ENCODE data around the gene NDRG4. TPM values are rescaled to one million over a fixed set of nuclear protein-coding genes. Genes with fewer than 3 reads are reported as not detected.

Gene NDRG4
- total RNA-seq, 4 donors from 2014 or later = 16.0 to 89.4 (median 56.1) TPM

DNA sequence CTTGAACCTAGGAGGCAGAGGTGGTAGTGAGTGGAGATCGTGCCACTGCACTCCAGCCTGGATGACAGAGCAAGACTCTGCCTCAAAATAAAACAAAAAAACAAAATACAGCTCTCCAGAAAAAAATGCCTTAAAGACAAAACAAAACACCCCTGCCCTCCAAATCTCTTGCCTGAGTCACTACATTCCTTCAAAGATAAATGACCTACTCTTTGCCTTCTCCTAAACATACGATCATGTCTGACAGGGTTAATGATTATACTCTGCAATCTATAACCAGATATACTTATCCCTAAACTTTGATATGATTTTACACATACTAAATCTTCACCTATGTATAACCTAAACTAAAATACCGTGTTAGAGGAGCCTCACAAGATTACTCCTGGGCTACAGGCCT is 13.9 kb downstream of the NDRG4 start:
- intact Hi-C loops (cut with DNase I; ENCODE audit: low total_unique reads) = no loop called here
- H3K27me3 ChIP-seq = no peaks in the 10 kb centered on the region
- peaks cover 0 to 4% of the 10 kb centered on the region in 2 donors for H3K4me1 ChIP-seq
- no peak overlapping the region for H3K27ac ChIP-seq
- H3K4me3 ChIP-seq = no peak overlapping the region
- no peaks in the 10 kb centered on the region for H3K9me3 ChIP-seq
- TF ChIP-seq, protein P1, sequence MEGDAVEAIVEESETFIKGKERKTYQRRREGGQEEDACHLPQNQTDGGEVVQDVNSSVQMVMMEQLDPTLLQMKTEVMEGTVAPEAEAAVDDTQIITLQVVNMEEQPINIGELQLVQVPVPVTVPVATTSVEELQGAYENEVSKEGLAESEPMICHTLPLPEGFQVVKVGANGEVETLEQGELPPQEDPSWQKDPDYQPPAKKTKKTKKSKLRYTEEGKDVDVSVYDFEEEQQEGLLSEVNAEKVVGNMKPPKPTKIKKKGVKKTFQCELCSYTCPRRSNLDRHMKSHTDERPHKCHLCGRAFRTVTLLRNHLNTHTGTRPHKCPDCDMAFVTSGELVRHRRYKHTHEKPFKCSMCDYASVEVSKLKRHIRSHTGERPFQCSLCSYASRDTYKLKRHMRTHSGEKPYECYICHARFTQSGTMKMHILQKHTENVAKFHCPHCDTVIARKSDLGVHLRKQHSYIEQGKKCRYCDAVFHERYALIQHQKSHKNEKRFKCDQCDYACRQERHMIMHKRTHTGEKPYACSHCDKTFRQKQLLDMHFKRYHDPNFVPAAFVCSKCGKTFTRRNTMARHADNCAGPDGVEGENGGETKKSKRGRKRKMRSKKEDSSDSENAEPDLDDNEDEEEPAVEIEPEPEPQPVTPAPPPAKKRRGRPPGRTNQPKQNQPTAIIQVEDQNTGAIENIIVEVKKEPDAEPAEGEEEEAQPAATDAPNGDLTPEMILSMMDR (IDR thresholded peaks at IDR 0.05) = no peak
- no peak for TF ChIP-seq POLR2A (IDR thresholded peaks at IDR 0.05)
- H3K36me3 ChIP-seq = no peaks in the 10 kb centered on the region
- no peak for DNase-seq

DNA sequence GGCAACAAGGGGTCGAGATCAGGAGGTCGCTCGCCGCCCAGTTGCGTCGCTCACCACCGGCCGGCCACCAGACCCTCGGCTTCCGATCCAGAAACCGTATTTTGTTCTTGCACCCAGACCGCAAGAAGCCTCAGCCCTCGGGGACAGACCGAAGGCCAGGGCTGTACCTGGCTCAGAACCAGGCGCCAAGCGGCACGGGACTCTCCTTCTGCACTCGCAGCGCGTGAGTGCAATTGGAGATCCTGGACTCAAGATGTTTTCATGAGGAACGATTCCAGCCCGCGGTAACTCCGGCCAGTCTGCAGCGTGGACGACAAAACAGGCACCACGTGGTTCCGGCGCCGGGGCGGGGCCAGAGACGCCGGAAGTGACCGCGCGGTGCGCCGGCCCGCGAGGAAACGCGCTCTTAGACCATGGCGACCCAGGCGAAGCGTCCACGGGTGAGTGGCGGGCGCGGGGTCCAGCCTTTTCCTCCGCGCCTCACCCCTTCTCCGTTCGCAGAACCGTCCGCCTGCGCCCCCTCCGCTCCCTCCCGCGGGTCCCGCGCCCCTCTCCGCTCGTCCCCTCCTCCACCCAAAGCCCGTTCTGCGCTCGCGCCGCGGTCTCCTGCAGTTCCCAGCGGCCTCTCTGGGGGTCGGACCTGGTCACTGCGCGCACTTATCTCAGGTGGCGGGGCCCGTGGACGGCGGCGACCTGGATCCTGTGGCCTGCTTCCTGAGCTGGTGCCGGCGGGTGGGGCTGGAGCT is 15.4 kb downstream of the NDRG4 start, which contains the start of gene SETD6:
SETD6 (plus strand) TSS at position 393 of the 746 bp plus-strand sequence; CDS start at position 414, 21 bp downstream.
- Histone ChIP-seq H3K27ac (peak within 1 kb of the TSS; percentile 68 to 75), H3K9me3 (no peaks in the 10 kb centered on the region), H3K4me3 (peak within 1 kb of the TSS; percentile 64 to 83), H3K36me3 (no peaks in the 10 kb centered on the region), H3K27me3 (no peaks in the 10 kb centered on the region), H3K4me1 (peaks cover 0 to 4% of the 10 kb centered on the region in 2 donors)
- TF ChIP-seq, protein P1 (IDR thresholded peaks at IDR 0.05) = peak in 3 of 4 experiments; percentile 18 to 31 (median 26)
- peak in 1 of 2 donors; percentile 34 for TF ChIP-seq POLR2A (IDR thresholded peaks at IDR 0.05)
- intact Hi-C loops (cut with DNase I; ENCODE audit: low total_unique reads) = no loop called here
- peak; percentile 83 to 87 for DNase-seq

DNA sequence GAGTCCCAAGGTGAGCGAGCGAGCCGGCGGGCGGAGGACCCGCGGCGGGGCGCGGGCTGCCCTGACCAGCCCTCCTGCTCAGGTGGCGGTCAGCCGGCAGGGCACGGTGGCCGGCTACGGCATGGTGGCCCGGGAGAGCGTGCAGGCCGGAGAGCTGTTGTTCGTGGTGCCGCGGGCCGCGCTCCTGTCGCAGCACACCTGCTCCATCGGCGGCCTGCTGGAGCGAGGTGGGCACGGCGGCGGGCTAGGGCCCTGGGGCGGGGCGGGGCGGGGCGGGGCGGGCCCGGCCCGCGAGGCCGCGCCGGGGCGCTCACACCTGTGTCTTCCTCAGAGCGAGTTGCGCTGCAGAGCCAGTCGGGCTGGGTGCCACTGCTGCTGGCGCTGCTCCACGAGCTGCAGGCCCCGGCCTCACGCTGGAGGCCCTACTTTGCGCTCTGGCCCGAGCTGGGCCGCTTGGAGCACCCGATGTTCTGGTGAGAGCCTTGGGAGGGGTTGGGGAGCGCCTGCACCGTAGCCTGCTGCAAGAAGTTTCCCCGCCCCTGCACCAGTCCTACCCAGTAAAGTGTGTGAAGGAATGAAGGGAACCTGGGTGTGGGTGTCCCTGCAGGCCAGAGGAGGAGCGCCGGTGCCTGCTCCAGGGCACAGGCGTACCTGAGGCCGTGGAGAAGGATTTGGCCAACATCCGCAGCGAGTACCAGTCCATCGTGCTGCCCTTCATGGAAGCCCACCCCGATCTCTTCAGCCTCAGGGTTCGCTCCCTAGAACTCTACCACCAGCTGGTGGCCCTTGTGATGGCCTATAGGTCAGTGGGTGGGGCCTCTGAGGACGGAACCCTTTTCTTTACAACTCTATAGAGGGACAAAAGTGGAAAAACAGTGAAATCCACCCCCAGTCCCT is 16.2 kb downstream of the NDRG4 start:
- H3K27ac ChIP-seq = peak overlapping the region; percentile 44 to 75
- TF ChIP-seq, protein P1 (IDR thresholded peaks at IDR 0.05) = no peak
- TF ChIP-seq POLR2A (IDR thresholded peaks at IDR 0.05) = no peak
- DNase-seq = no peak
- intact Hi-C loops (cut with DNase I; ENCODE audit: low total_unique reads) = no loop called here
- peaks cover 0 to 4% of the 10 kb centered on the region in 2 donors for H3K4me1 ChIP-seq
- no peaks in the 10 kb centered on the region for H3K36me3 ChIP-seq
- peak overlapping the region; percentile 64 to 83 for H3K4me3 ChIP-seq
- H3K27me3 ChIP-seq = no peaks in the 10 kb centered on the region
- no peaks in the 10 kb centered on the region for H3K9me3 ChIP-seq

DNA sequence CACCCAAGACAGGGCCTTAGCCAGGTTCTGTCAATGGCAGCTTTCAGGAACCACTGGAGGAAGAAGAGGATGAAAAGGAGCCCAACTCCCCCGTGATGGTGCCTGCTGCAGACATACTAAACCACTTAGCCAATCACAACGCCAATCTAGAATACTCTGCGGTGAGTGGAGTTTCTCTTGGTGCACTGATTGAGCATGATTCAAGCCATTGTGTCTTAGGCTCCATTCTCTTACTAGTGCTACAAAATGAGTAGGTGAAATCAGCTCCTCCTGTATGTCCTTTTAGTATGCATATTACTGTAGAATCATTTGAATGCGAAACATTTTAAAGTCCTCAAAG is 16.8 kb downstream of the NDRG4 start:
- H3K27ac ChIP-seq = no peak overlapping the region
- intact Hi-C loops (cut with DNase I; ENCODE audit: low total_unique reads) = no loop called here
- no peak for DNase-seq
- H3K4me3 ChIP-seq = no peak overlapping the region
- H3K27me3 ChIP-seq = no peaks in the 10 kb centered on the region
- peaks cover 0 to 4% of the 10 kb centered on the region in 2 donors for H3K4me1 ChIP-seq
- no peaks in the 10 kb centered on the region for H3K36me3 ChIP-seq
- H3K9me3 ChIP-seq = no peaks in the 10 kb centered on the region
- TF ChIP-seq, protein P1 (IDR thresholded peaks at IDR 0.05) = no peak
- no peak for TF ChIP-seq POLR2A (IDR thresholded peaks at IDR 0.05)

All from uterus (tissue), 4 donors.